ENCODE data around the gene NT5C1A. TPM values are rescaled to one million over a fixed set of nuclear protein-coding genes. Genes with fewer than 3 reads are reported as not detected.

Gene NT5C1A
- total RNA-seq, 1 experiment from 2014 or later = not detected

DNA sequence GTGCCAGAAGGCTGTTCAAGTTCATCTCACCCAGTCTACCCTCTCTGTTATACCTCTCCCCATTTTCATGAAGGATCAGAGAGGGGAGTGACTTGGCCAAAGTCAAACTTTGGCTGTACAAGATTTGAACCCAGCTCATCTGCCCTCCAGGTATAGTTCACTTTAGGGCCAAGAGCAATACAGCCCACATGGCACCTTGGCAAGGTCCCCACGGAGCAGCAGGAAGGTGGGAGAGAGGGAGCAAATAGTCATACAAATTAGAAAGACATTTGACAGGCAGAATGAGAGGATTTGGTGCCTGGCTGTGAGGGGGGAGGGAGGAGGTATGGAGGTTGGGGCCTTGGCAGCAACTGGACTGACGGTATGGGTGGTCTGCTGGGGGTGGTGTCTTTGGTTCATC is 18.3 kb upstream of the NT5C1A start:
- DNase-seq (ENCODE audit: low read depth) = no peak

DNA sequence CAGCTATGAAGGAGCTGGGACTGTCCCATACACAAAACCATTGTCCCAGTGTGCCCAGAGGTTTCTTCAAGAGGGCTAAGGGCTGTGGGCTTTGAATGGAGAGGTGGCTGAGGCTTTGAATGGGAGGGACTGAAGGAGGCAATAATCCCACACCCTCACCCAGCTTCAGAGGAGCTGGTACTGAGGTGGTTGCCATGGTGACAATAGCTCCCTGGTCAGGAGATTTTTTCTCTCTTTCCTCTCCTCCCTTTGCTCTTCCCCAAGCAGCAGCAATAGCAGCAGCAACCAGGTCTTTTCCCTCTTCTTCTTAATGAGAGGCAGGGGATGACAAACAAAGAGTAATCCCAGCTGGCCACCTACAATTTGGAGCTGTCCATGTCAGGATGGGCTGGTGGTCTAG is 17.7 kb upstream of the NT5C1A start:
- no peak for DNase-seq (ENCODE audit: low read depth)

DNA sequence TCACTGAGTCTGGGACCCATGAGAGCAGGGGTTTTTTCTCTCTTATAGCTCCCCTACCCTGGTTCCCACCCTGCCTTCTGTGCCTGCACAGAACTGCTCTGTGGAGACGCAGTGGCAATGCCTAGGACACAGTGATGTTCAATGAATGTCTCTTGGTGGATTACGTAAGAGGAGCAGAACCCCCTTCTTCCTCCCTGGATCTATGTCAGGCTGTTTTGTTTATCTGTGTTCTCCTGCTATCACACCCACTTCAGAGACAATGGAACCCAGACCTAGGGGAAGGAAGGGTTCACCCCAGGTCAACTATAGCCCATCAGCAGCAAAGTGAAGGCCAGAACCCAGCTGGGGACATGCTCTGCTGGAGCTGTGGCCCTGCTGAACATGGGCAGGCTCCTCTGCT is 17.3 kb upstream of the NT5C1A start:
- no peak for DNase-seq (ENCODE audit: low read depth)

DNA sequence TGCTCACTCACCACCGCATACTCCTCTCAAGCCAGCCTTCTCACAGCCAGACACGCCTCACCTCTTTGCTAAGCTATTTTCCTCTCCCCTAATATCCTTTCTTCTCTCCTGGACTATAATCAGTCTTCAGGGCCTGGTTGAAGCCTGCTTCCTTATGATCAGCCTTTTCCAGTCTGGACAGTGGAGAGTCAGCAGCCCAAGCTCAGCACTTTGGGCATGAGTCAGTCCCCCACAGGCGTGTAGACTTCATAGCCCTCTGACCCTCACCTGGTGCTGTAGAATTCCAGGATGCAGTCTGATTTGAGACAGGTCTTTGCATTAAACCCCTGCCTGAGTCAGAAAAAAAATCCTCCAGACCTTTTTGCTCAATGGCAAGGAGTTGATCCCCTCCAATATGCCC is 16.8 kb upstream of the NT5C1A start:
- DNase-seq (ENCODE audit: low read depth) = no peak

DNA sequence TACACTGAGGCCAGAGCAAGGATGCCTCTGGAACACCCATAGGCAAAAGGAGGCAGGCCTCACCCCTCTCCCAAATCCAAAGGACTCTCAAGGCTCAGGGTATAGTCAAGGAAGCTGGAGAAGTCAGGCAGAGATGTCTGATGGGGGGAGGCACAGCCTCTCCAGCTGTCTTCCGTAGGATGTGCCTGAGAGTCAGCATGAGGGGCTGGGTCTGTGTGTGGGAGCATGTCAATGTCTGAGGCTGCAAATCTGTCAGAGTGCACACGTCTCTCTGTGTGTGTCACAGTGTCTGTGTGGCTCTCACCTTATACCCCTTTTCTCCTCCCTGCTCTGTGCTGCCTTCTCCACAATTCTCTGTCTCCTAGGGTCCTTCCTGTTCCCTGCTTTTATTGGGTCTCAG is 15.3 kb upstream of the NT5C1A start:
- no peak for DNase-seq (ENCODE audit: low read depth)

DNA sequence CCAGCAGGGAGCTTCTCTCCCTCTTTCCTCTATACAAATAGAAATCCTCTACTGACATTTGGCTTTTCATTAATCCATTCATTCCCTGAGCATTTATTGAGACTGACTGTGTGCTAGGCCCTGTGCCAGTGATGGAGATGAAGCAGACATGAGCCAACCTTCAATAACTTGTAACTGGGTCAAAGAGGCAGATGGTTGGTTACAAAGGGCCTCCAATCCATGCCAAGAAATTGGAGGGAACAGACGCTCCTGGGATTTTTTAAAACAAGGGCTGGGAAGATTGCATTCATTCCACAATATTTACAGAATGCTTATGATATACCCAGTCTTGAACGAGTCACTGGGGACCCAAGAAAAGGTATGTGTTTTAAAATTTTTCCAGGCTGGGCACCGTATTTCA is 13.2 kb upstream of the NT5C1A start:
- no peak for DNase-seq (ENCODE audit: low read depth)

DNA sequence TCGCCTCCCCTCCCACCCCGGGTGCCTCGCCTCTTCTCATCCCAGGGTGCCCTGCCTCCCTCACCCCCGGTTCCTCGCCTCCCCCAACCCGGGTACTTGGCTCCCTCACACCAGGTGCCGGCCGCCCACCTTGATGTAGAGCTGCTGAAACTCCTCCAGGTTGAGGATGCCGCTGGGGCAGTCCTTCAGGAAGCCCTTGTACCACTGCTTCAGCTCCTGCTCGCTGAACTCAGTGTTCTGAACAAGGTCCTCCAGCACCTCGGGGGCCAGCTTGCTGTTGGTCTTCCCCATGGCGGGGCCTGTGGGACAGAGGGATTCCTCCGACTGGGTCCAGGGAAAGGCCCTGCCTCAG is 12.4 kb upstream of the NT5C1A start:
- DNase-seq (ENCODE audit: low read depth) = no peak

DNA sequence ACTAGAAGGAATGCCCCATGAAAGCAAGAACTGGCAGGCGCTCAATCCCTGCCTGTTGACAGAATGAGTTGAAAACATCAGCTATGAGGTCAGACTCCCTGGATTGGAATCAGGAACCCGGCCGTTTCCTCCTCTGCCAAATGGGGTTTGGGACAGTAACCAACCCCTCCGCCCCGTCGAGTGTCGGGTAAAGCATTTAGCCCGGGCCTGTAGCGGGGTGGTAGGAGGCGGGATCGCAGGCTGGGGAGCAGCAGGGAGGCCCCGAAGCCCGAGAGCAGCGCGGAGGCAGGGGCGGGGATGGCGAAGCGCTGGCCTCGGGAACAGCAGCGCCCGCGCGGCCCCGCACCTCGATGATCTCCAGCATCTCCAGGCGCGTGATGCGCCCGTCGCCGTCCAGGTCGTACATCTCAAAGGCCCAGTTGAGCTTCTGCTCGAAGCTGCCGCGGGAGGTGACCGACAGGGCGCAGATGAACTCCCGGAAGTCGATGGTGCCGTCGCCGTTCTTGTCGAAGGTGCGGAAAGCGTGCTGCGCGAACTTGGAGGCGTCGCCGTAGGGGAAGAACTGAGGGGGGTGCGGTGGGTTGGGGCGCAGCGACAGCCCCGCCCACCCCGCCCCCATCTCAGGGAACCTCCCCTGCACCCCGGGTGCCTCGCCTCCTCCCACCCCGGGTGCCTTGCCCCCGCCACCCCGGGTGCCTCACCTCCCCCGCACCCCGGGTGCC is 11.8 kb upstream of the NT5C1A start:
- no peak for DNase-seq (ENCODE audit: low read depth)

DNA sequence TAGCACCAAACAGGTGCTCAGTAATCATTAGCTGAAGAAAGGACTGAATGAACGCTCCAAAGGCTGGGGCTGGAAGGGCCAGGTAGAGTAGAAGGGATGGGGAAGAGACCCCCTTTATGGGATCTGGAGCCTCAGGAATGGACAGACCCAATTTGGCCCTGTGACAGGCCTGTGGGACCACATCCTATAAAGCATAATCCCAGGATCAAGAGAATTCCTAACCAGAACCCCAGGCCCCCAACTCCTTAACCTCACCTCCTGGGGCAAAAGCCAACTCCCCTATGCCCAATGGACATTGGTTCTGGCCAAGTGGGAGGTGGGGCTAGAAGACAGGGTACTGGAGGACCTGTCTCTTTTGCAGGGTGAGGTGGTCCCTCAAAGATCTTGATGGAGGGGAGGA is 10.1 kb upstream of the NT5C1A start:
- DNase-seq (ENCODE audit: low read depth) = no peak

DNA sequence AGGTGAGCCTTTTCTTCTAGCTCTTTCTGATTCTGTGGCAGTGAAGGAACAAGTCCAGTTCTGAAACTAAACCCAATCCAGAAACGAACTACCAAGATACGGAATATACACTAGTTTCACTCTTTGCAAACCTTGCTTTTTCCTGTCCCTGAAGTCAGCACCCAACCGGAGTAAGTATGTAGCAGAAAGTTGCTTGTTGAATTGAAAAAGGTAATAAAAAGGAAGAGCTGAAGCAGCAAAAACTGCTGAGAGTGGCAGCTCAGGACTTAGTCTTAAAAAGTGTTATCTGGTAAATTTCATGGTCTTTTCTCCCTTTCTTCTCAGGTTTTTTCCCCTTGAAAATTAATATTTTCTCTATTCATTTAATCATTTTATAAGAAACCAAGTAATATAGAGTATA is 9.4 kb upstream of the NT5C1A start:
- no peak for DNase-seq (ENCODE audit: low read depth)

DNA sequence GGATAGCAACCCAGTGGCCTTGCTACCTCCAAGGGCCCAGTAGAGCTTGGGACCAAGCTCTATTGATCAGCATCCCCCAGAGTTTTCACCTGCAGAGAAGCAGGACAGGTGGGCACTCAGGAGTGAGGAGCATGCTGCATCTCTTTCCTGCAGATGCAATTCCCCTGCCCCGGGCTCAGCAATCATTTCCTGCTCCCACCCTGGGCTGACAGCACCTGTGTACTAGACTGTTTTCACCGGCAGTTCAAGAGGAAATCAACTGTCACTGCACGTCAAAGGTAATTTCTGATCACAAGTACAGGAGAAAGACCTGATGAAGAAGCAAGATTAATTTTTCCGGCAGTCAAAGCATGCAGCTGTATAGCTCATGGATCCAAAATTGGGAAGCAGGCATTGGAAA is 8.8 kb upstream of the NT5C1A start:
- no peak for DNase-seq (ENCODE audit: low read depth)

DNA sequence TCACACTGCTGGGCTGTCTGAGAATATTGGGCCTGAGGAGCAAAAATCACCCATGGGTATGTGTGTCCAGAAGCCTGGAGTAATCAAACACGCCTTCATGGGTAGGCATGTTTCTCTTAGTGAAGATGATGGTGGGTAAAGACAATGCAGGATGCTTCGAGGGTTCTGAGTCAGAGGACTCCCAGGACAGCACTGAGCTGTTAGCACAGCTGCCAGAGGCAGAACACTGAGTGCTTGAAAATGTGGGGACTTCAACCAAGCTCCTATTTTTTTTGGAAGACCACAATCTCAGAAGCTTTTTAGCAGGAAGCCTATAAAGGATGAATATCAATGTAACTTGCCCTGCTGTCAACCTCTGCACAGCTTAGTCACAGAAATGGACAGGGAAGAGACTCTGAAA is 7.9 kb upstream of the NT5C1A start:
- no peak for DNase-seq (ENCODE audit: low read depth)

DNA sequence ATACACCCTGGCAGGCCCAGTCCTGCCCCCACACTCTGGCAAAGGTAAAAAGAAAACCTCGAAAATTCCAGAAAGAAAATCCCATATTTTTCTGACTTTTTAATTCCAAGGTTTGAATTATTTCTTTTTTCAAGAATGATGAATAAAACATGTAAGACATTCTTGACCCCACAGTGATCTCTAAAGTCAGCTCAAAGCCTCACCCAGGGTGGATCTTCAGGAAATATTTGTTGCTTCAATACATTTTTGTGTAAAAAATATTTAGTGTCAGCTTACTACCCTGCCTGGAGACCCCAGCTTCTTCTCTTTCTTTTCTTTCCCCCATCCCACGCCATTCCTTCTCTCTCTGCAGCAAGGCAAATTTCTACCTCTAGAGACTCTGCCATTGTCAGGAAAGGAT is 7.0 kb upstream of the NT5C1A start:
- DNase-seq (ENCODE audit: low read depth) = no peak

DNA sequence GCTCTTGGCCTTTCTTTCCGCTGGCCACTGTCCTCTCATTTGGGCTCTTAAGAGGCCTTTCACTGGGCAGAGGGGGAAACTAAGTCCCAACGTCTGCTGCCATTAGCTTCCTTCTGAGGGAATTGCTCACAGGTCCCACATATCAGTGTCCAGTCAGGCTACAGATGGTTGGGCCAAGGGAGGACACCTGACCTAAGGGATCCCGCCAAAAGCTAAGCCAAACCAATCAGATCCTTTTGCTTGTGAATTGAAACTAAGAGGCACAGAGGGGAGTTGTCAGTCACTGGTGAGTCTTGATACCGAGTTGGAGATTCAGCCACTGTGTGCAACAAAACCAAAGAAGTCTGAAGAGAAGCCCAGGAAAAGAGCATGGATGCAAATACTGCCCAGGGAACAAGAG is 5.7 kb upstream of the NT5C1A start:
- DNase-seq (ENCODE audit: low read depth) = no peak

DNA sequence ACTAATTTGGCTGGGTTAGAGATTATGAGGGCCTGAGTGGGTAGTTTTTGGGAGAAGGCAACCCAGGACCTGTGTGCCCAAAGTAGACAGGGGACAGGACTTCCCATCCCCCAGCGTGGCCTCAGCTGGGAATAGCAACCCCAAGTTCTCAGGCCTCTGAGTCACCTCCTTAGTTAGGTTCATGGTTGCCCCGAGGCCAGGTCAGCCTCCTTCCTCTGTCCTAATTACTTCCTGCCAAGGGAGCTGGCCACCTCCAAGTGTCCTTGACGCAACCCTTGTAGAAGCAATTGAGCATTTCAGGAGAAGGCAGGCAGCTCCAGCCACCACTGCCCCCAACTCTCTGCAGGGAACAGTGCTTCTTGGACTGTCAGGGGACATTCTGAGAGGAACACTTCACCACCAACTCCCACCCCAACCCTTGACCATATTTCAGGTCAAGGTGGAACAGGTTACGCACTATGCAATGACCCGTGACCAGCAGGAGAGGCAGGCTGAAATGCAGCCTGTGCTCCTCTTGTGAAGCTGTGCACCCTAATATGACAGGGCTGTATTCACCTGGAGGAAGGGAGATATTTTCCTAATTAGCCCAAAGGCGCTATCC is 5.1 kb upstream of the NT5C1A start:
- peak; percentile 21 for DNase-seq (ENCODE audit: low read depth)

DNA sequence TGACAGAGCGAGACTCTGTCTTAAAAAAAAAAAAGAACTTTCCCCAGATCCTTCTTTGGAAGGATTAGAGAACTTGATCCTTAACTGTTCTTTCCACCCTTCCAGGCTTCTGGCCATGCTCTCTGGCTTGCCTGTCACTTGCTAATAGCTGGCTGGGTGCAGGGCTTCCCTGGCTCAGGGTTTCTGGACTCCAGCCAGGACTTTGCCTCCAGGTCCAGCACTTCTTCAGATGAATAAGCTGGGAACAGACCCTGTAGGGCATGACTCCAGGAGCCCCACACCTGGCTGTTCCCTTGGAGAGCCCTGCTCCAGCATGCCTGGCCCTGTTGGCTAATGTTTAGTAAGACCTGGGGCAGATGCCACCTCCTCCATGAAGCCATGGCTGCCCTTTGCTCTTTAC is 3.3 kb upstream of the NT5C1A start:
- no peak for DNase-seq (ENCODE audit: low read depth)

DNA sequence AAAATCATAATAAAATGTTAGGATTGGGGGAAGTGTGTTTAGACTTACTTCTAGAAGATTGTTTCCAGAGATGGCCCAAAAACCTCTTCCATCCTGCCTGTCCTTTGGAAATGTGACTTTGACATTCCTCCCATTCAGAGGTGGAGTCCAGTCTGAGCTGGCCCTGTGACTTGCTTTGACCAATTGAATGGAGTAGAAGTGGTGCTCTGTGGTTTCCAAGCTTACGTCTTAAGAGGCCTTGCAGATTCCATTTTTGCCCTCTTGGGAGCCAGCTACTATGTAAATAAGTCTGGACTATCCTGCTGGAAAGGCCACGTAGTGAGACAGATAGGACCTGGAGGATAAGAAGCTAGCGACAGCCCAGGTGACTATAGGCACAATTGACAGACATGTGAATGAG is 1.3 kb upstream of the NT5C1A start:
- no peak for DNase-seq (ENCODE audit: low read depth)

DNA sequence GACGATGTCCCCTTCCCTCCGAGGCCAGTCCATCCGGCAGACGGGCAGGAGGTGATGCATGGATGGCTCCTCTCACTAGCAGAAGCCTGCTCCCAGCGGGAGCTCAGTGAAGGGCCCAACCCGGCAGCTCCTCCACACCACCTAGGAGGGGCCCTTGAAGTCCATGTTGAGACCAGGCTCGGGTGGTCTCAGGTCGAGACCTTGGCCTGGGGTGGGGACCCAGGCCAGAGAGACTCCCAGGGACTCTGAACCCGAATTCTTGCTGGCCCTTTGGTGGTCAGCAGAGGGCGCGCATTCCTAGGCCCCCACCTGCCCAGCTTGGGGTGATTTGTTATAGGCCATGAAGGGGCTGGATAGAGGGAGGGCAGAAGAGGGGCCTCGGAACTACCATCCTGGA is 642 bp upstream of the NT5C1A start:
- DNase-seq (ENCODE audit: low read depth) = peak; percentile 31

DNA sequence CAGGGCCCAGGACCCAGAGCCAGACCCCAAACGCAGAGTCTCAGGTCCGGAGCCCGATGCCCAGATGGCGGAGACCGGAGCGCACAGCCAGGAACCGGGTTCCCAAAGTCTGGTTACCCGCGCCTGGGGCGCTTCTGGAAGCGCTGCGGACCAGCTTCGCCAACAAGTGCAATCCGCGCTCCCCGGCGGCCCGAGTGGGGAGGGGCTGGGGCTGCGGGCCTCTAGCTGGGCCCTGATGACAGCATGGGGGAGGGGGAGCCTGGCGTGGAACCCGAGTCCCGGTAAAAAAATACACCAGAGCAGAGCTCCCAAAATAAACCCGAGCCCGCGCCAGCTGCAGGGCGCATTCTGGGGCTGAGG is 494 bp downstream of the NT5C1A start:
- no peak for DNase-seq (ENCODE audit: low read depth)

DNA sequence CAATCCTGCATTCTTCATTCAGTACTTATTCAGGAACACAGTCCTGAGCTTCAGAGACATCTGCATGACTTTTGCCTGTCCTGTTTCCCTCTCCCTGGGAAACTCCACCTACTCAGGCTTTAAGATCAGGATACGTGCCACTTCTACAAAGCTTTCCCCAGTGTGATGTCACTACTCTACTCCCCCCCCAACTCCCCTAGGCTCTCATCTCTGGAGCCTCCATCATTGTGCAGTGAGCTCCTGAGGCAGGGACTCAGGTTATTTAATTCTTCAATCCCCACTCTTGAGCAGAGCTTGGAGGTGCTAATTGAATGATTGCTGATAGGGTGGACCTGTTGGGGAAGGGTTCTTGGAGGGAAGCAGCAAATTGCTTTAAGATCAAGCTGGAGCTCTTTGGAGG is 1.2 kb downstream of the NT5C1A start:
- DNase-seq (ENCODE audit: low read depth) = no peak

DNA sequence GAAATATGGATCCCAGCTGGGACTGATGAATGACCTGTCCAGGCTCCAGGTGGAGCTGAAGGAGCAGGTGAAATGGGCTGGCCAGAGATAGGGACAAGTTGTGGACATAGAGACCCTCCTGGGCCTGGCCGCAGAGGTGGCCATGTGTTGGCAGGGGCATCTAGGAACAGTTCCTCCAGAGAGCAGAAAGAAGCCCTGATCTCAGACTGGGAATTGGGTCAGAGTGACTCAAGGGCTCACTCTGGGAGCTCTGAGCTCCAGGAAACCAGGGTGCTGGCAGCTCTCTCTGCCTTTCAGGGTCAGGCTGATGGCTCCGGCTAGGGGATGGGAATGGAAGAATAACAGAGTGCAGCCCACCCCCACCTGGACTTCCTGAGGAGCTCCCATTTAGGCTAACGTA is 3.0 kb downstream of the NT5C1A start:
- DNase-seq (ENCODE audit: low read depth) = no peak

DNA sequence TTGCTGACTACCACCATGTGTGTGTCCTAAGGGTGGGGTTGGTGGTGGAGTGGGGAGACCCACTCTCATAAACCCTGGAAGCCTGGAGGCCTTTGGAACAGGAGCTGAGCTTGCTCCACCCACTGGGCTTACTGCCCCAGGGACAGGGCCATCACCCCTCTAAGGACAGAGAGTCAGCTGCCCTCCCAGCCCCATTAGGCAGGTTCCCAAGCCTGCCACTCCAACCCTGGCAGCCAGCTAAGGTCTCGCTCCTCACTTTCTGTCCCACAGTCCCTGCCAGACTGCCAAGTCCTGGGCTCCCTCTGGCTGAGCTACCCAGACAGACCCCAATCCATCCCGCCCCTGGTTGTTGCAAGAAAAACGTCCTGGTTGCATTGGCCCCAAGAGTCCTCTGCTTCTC is 3.8 kb downstream of the NT5C1A start:
- no peak for DNase-seq (ENCODE audit: low read depth)

DNA sequence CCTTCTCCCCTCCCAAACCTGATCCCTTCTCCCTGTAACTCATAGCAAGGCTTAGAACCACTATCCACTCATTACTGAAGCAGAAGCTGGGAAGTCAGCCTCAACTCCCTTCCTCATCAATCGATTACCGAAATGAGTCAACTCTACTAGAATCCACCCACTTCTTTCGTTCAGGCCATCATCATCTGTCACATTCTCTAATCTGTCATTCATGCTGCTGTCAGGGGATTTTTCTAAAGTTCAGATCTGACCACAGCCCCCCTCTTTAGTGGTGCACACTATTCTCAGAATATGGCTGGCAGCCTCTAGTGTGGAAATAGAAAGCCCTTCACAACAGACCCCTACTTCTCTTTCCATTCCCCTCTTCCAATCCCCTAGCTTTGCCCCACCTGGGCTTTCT is 5.1 kb downstream of the NT5C1A start:
- no peak for DNase-seq (ENCODE audit: low read depth)

DNA sequence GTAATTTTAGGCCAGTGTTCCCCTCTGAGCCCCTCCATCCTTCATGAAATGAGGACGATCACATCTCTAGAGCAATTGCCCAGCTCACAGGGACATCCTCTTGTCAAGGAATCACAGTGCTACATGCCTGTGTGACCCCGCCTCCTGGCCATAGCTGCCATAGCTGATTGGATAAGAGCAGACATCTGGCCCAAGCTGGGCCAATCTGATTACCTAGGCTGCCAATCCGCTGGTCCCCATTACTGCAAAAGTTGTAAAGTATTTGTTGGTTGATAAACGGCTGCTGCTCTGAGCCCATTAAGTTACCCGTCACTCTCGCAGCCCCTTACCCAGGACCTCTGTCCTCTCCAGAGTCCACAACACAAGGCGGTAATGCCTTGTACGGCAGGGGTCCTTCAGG is 8.3 kb downstream of the NT5C1A start:
- no peak for DNase-seq (ENCODE audit: low read depth)
